ENCODE results near the gene AK5. TPM values are rescaled to one million over a fixed set of nuclear protein-coding genes. Genes with fewer than 3 reads are reported as not detected.

The AK5 gene
- polyA plus RNA-seq, 1 donor (not counting 4 experiments of a cell fraction or from before 2014, with no cell fraction given), result 0.30 TPM

GRCh38 chr1:77428068-77428467 is 146.2 kb downstream of the AK5 start:
- no peak overlapping the region for H3K4me2 ChIP-seq (ENCODE audit: control insufficient read depth, extremely low read depth, insufficient read depth, low read depth, low read length)
- no peak for FAIRE-seq
- TF ChIP-seq, protein P1, sequence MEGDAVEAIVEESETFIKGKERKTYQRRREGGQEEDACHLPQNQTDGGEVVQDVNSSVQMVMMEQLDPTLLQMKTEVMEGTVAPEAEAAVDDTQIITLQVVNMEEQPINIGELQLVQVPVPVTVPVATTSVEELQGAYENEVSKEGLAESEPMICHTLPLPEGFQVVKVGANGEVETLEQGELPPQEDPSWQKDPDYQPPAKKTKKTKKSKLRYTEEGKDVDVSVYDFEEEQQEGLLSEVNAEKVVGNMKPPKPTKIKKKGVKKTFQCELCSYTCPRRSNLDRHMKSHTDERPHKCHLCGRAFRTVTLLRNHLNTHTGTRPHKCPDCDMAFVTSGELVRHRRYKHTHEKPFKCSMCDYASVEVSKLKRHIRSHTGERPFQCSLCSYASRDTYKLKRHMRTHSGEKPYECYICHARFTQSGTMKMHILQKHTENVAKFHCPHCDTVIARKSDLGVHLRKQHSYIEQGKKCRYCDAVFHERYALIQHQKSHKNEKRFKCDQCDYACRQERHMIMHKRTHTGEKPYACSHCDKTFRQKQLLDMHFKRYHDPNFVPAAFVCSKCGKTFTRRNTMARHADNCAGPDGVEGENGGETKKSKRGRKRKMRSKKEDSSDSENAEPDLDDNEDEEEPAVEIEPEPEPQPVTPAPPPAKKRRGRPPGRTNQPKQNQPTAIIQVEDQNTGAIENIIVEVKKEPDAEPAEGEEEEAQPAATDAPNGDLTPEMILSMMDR (optimal IDR thresholded peaks at IDR 0.05 in 1 of 3, IDR thresholded peaks at IDR 0.05 in 1 of 3, conservative IDR thresholded peaks at IDR 0.05 in 1 of 3; ENCODE audit: extremely low read depth in 1 of 3, insufficient read depth in 2 of 3, low read length in 3 of 3), result no peak
- TF ChIP-seq EZH2 (IDR thresholded peaks at IDR 0.05; ENCODE audit: low read length), result no peak
- DNase-seq (ENCODE audit: low read depth, low spot score), result no peak
- no peaks in the 10 kb centered on the region for H3K27me3 ChIP-seq (ENCODE audit: control insufficient read depth, extremely low read depth, insufficient read depth, low read length)
- H3K9me1 ChIP-seq (ENCODE audit: control insufficient read depth, extremely low read depth, insufficient read depth, low read length), result no peaks in the 10 kb centered on the region
- H3K4me1 ChIP-seq (ENCODE audit: control insufficient read depth, extremely low read depth, insufficient read depth, low read length), result no peaks in the 10 kb centered on the region
- dilution Hi-C loops (cut with MboI; ENCODE audit: extremely low pct_ligation_motif_present, low sequenced_read_pairs), result no loop called here
- H3K27ac ChIP-seq (ENCODE audit: control insufficient read depth, insufficient read depth, low read length), result no peak overlapping the region
- no peaks in the 10 kb centered on the region for H3K9me3 ChIP-seq (ENCODE audit: control insufficient read depth, low read depth, low read length)
- no peaks in the 10 kb centered on the region for H3K36me3 ChIP-seq (ENCODE audit: control insufficient read depth in 2 of 2, extremely low read depth in 1 of 2, insufficient read depth in 2 of 2, low read length in 2 of 2)
- no peaks in the 10 kb centered on the region for H4K20me1 ChIP-seq (ENCODE audit: control insufficient read depth, extremely low read depth, insufficient read depth, low read length)
- H3K79me2 ChIP-seq (ENCODE audit: control insufficient read depth, insufficient read depth, low read length), result no peaks in the 10 kb centered on the region
- H3K4me3 ChIP-seq (ENCODE audit: control insufficient read depth in 2 of 3, extremely low read depth in 1 of 3, insufficient read depth in 2 of 3, low read depth in 1 of 3, low read length in 3 of 3), result no peak overlapping the region
- H2AFZ ChIP-seq (ENCODE audit: control insufficient read depth, low read length), result no peak overlapping the region
- no peak overlapping the region for H3K9ac ChIP-seq (ENCODE audit: control insufficient read depth, extremely low read depth, insufficient read depth, low read length)

- dilution Hi-C loops (cut with MboI; ENCODE audit: extremely low pct_ligation_motif_present, low sequenced_read_pairs), result no loop called here
- Histone ChIP-seq H3K27me3 (ENCODE audit: control insufficient read depth, extremely low read depth, insufficient read depth, low read length) (no peaks in the 10 kb centered on the region), H2AFZ (ENCODE audit: control insufficient read depth, low read length) (no peak overlapping the region)
Measured at GRCh38 chr1:77430966-77431690, 149.3 kb downstream of the AK5 start.

More at GRCh38 chr1:77430966-77431690, 149.3 kb downstream of the AK5 start:
- Histone ChIP-seq H3K36me3 (ENCODE audit: control insufficient read depth in 2 of 2, extremely low read depth in 1 of 2, insufficient read depth in 2 of 2, low read length in 2 of 2) (no peaks in the 10 kb centered on the region), H4K20me1 (ENCODE audit: control insufficient read depth, extremely low read depth, insufficient read depth, low read length) (no peaks in the 10 kb centered on the region), H3K9me1 (ENCODE audit: control insufficient read depth, extremely low read depth, insufficient read depth, low read length) (no peaks in the 10 kb centered on the region), H3K9ac (ENCODE audit: control insufficient read depth, extremely low read depth, insufficient read depth, low read length) (no peak overlapping the region), H3K4me1 (ENCODE audit: control insufficient read depth, extremely low read depth, insufficient read depth, low read length) (no peaks in the 10 kb centered on the region), H3K79me2 (ENCODE audit: control insufficient read depth, insufficient read depth, low read length) (no peaks in the 10 kb centered on the region), H3K4me2 (ENCODE audit: control insufficient read depth, extremely low read depth, insufficient read depth, low read depth, low read length) (no peak overlapping the region), H3K4me3 (ENCODE audit: control insufficient read depth in 2 of 3, extremely low read depth in 1 of 3, insufficient read depth in 2 of 3, low read depth in 1 of 3, low read length in 3 of 3) (no peak overlapping the region), H3K9me3 (ENCODE audit: control insufficient read depth, low read depth, low read length) (no peaks in the 10 kb centered on the region), H3K27ac (ENCODE audit: control insufficient read depth, insufficient read depth, low read length) (no peak overlapping the region)
- DNase-seq (ENCODE audit: low read depth, low spot score) (no peak), FAIRE-seq (peak; percentile 51)
- TF ChIP-seq EZH2 (IDR thresholded peaks at IDR 0.05; ENCODE audit: low read length), result no peak
- TF ChIP-seq, protein P1 (optimal IDR thresholded peaks at IDR 0.05 in 1 of 3, IDR thresholded peaks at IDR 0.05 in 1 of 3, conservative IDR thresholded peaks at IDR 0.05 in 1 of 3; ENCODE audit: extremely low read depth in 1 of 3, insufficient read depth in 2 of 3, low read length in 3 of 3), result no peak
